HepG2 (cell line): ENCODE measurements around the gene TMEM38B. TPM values are rescaled to one million over a fixed set of nuclear protein-coding genes. Genes with fewer than 3 reads are reported as not detected.

ENCODE experiments used
- ATAC-seq: fragments of 200-7000 bp; cut with Tn5 transposase; 3 replicates; pipeline ENCODE4 v1.9.1; 2020; ENCODE audit warnings: mild to moderate bottlenecking, moderate library complexity
- BruUV-seq: library from RNA; stranded (reverse); fragments of 400-500 nt; replicated peaks from 2 replicates; lab custom pipeline; 2021; lab: Mats Ljungman, UMichigan
- CTCF ChIA-PET: fragments of 300-600 bp; formaldehyde crosslinking; extraction: SDS; loops from one replicate; lab custom pipeline; 2021; ENCODE audit warnings: low total read pairs, inconsistent platforms, low intra/inter-chr PET ratio; lab: Yijun Ruan, JAX
- POLR2A ChIA-PET: fragments of 350-600 bp; sonication (Branson Sonifier 250); formaldehyde crosslinking; loops from one replicate; lab custom pipeline; 2020; ENCODE audit warnings: antibody characterized with exemption, inconsistent platforms; lab: Yijun Ruan, JAX
- DNase-seq: peaks from one replicate; pipeline ENCODE4 v3.0.0-alpha.2; 2015; ENCODE audit warnings: low spot score
- FAIRE-seq: peaks from 3 replicates; lab custom pipeline; 2011; peaks lifted over from hg19 to GRCh38; lab: Jason Lieb, UNC
- H2AFZ ChIP-seq: one replicate; pipeline ENCODE4 v1.6.1; 2011; ENCODE audit warnings: low read length, inconsistent platforms
- H3K27ac ChIP-seq: fragments of 300-600 bp; 3 replicates; pipeline ENCODE4 v1.8.0; 2011; ENCODE audit warnings: mixed run types, mild to moderate bottlenecking, mixed read lengths, low read length, inconsistent platforms; ENCODE audit not compliant: insufficient read depth; ENCODE audit errors: extremely low read length
- H3K27me3 ChIP-seq, 2 experiments: fragments of 200-600 bp in 1 of 2; 2 replicates in 1 of 2; 3 replicates in 1 of 2; pipeline versions ENCODE4 v1.6.0 to v1.8.0; 2011; ENCODE audit warnings: low read length in 2 of 2, mild to moderate bottlenecking in 2 of 2, moderate library complexity in 2 of 2, inconsistent platforms in 1 of 2; ENCODE audit not compliant: insufficient read depth in 2 of 2, control insufficient read depth in 1 of 2
- H3K36me3 ChIP-seq, 2 experiments: fragments of 200-600 bp in 1 of 2; replicated peaks in 1 of 2; 2 replicates in 1 of 2; 3 replicates in 1 of 2; pipeline versions ENCODE4 v1.5.1 to v1.8.0; 2011; ENCODE audit warnings: low read length in 2 of 2, inconsistent platforms in 1 of 2; ENCODE audit not compliant: insufficient read depth in 2 of 2, control insufficient read depth in 1 of 2
- H3K4me1 ChIP-seq: 2 replicates; pipeline ENCODE4 v1.5.1; 2012; ENCODE audit warnings: low read length, inconsistent platforms; ENCODE audit not compliant: insufficient read depth
- H3K4me2 ChIP-seq: 2 replicates; pipeline ENCODE4 v1.6.0; 2011; ENCODE audit warnings: low read depth, low read length, inconsistent platforms
- H3K4me3 ChIP-seq, 3 experiments: fragments of 200-600 bp in 1 of 3; sonication (generic), shearing (Covaris generic) in 1 of 3; replicated peaks in 1 of 3; 2 replicates each; pipeline ENCODE4 v1.5.1; 2011 to 2016; ENCODE audit warnings: low read length in 3 of 3, inconsistent platforms in 2 of 3, low read depth in 2 of 3, mild to moderate bottlenecking in 2 of 3, control low read depth in 1 of 3, mixed read lengths in 1 of 3; ENCODE audit not compliant: insufficient read depth in 1 of 3
- H3K79me2 ChIP-seq: one replicate; pipeline ENCODE4 v1.6.1; 2011; ENCODE audit warnings: low read length, inconsistent platforms; ENCODE audit not compliant: insufficient read depth
- H3K9ac ChIP-seq: 2 replicates; pipeline ENCODE4 v1.6.0; 2011; ENCODE audit warnings: mild to moderate bottlenecking, low read depth, low read length, inconsistent platforms; ENCODE audit not compliant: insufficient read depth
- H3K9me3 ChIP-seq: 2 replicates; pipeline ENCODE4 v1.5.1; 2012; ENCODE audit warnings: mild to moderate bottlenecking, low read length
- H4K20me1 ChIP-seq: 2 replicates; pipeline ENCODE4 v1.6.0; 2011; ENCODE audit warnings: inconsistent platforms, mild to moderate bottlenecking, low read length, moderate library complexity; ENCODE audit not compliant: insufficient read depth
- ARNTL ChIP-seq: sonication (generic); formaldehyde crosslinking; IDR thresholded peaks from 2 replicates; pipeline ENCODE4 v1.4.0; 2020; ENCODE audit warnings: mild to moderate bottlenecking, missing genetic modification reagents
- EP300 ChIP-seq, 3 experiments: sonication (generic) in 1 of 3; formaldehyde crosslinking in 1 of 3; IDR thresholded peaks; 2 replicates each; pipeline versions ENCODE4 v1.5.1 to v1.6.1; 2011 to 2020; ENCODE audit warnings: low read depth in 2 of 3, low read length in 2 of 3, borderline replicate concordance in 1 of 3, improper control_type of control experiment in 1 of 3, mild to moderate bottlenecking in 1 of 3, missing genetic modification reagents in 1 of 3, moderate library complexity in 1 of 3
- GLMP ChIP-seq: sonication (generic); formaldehyde crosslinking; IDR thresholded peaks from 2 replicates; pipeline ENCODE4 v1.9.0; 2021; ENCODE audit warnings: missing genetic modification reagents, mild to moderate bottlenecking, borderline replicate concordance
- PBX3 ChIP-seq: sonication (generic); formaldehyde crosslinking; IDR thresholded peaks from 2 replicates; pipeline ENCODE4 v1.8.1; 2023; ENCODE audit warnings: missing genetic modification reagents, inconsistent platforms, borderline replicate concordance
- SIX4 ChIP-seq: sonication (generic); formaldehyde crosslinking; IDR thresholded peaks from 2 replicates; pipeline ENCODE4 v1.4.0; 2020; ENCODE audit warnings: missing genetic modification reagents
- ZNF3 ChIP-seq: IDR thresholded peaks from 2 replicates; pipeline ENCODE4 v1.7.0; 2017; ENCODE audit warnings: inconsistent platforms
- ZNF33A ChIP-seq: sonication (generic); formaldehyde crosslinking; IDR thresholded peaks from 2 replicates; pipeline ENCODE4 v1.5.1; 2020; ENCODE audit warnings: missing genetic modification reagents, mild to moderate bottlenecking, moderate library complexity, borderline replicate concordance
- ZNF550 ChIP-seq: sonication (generic); formaldehyde crosslinking; IDR thresholded peaks from 2 replicates; pipeline ENCODE4 v1.4.0; 2020; ENCODE audit warnings: mild to moderate bottlenecking, missing genetic modification reagents, borderline replicate concordance
- WGBS: methylation state at CpG from one replicate; pipeline ENCODE4 v1.1.6; 2017; ENCODE audit warnings: low lambda C conversion rate; 5-methylcytosine and 5-hydroxymethylcytosine counted together
- in situ Hi-C: cut with HindIII; loops from 2 replicates; pipeline ENCODE4 v1.10.0; 2017; ENCODE audit warnings: low pct_unique_long_range_greater_than_20kb; ENCODE audit not compliant: extremely low pct_ligation_motif_present
- intact Hi-C: fragments of 100-400 bp; cut with micrococcal nuclease; formaldehyde crosslinking; loops from one replicate; pipeline ENCODE4 v1.10.0; 2022; ENCODE audit not compliant: unreplicated experiment
- polyA plus RNA-seq, 8 experiments: library from polyadenylated mRNA; depleted of rRNA in 3 of 8; stranded (reverse) in 7 of 8; unstranded in 1 of 8; fragments of >200 nt; fragmentation: Illumina TruSeq in 4 of 8; extraction: Trizol in 4 of 8; gene quantifications; 2 replicates each; pipeline versions ENCODE4 v1.2.1 to v1.2.3, GENCODE V29; 2011 to 2016; ENCODE audit warnings: low read depth in 4 of 8, missing spikeins in 1 of 8, mixed read lengths in 1 of 8; ENCODE audit not compliant: insufficient read depth in 1 of 8
- total RNA-seq, 5 experiments: library from RNA; depleted of rRNA; stranded (reverse); fragments of >200 nt; fragmentation: Illumina TruSeq; extraction: Trizol; gene quantifications; 2 replicates each; pipeline ENCODE4 v1.2.3, GENCODE V29; 2016; ENCODE audit warnings: low read depth in 1 of 5
- TF ChIP-seq, protein P1 (sequence below): sonication (generic); formaldehyde crosslinking; IDR thresholded peaks from 2 replicates; pipeline ENCODE4 v1.5.0; 2020; ENCODE audit warnings: mild to moderate bottlenecking, missing genetic modification reagents, borderline replicate concordance

The TMEM38B gene
- total and polyA plus RNA-seq, 2 of the 13 experiments (the other 11 are each of a cell fraction or from before 2014, with no cell fraction given), result 13.4 to 32.4 TPM

DNA sequence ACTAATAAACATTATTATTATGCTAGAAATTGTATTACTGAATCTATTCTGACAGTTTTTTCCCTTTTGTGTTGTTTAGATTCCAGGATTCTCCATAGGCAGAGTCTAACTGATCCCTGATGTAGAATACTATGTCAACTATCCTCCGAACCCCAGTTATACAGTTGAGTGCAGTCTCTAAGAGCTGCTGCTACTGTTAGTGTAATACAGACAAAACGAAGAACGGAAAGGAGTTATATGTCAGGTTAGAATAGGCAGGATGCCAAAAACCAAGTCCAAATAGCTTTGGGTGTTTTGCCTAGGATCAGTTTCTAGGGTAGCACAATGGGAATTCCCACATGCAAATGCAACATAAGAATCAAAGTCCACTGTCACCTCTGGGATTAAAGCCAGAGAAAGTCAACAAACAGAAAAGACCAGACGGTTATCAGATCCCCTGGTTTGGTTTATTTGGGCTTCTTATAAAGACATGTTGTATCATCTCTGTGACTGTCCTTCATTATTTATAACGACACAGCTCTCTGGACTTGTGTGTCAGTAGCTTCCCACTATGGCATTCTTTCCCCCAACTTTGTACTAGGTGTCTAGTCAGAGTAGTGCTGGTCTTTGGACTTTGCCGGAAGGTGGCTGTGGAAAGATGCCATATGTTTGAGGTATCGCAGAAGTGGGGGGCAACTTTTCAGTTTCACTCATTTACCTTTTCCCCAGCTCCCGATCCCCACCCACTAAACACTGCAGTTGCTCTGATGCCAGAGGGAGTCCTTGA, 14.9 kb upstream of the TMEM38B start (continued):
- no peak for TF ChIP-seq ARNTL (CRISPR knock-in tag)

DNA sequence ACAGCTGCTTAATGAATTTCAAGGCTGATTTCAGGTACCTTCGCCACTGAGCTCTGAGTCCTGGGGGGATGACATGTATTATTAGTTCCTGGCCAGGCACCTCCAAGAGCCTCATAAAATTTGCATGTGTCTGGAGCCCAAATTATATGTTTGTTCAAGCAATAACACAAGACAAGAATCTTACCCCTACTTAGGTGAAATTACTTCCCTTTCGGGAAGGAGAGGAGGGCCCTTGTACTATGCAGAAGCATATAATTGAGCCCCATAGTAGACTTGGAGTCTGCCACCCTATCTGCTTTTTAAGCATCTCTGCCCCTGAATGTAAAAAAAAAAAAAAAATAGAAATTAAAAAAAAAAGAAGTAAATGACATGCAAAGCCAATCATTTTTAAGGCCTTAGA, 13.0 kb upstream of the TMEM38B start:
- CTCF ChIA-PET, result no interaction called here
- no peaks in the 10 kb centered on the region for H3K79me2 ChIP-seq
- no peak for ATAC-seq
- H3K4me2 ChIP-seq, result no peak overlapping the region
- H4K20me1 ChIP-seq, result no peaks in the 10 kb centered on the region
- H3K36me3 ChIP-seq, result no peaks in the 10 kb centered on the region
- FAIRE-seq, result no peak
- 88% methylated on average over 2 of the region's 2 CpGs for WGBS
- no peak overlapping the region for H3K4me3 ChIP-seq
- H2AFZ ChIP-seq, result no peak overlapping the region
- in situ Hi-C loops, result no loop called here
- no peak overlapping the region for H3K27ac ChIP-seq
- no peak for TF ChIP-seq EP300 (IDR thresholded peaks at IDR 0.05; ENCODE audit: low read depth in 2 of 2, low read length in 2 of 2)
- TF ChIP-seq EP300 (CRISPR knock-in tag; IDR thresholded peaks at IDR 0.05; ENCODE audit: borderline replicate concordance), result no peak
- TF ChIP-seq, protein P1, sequence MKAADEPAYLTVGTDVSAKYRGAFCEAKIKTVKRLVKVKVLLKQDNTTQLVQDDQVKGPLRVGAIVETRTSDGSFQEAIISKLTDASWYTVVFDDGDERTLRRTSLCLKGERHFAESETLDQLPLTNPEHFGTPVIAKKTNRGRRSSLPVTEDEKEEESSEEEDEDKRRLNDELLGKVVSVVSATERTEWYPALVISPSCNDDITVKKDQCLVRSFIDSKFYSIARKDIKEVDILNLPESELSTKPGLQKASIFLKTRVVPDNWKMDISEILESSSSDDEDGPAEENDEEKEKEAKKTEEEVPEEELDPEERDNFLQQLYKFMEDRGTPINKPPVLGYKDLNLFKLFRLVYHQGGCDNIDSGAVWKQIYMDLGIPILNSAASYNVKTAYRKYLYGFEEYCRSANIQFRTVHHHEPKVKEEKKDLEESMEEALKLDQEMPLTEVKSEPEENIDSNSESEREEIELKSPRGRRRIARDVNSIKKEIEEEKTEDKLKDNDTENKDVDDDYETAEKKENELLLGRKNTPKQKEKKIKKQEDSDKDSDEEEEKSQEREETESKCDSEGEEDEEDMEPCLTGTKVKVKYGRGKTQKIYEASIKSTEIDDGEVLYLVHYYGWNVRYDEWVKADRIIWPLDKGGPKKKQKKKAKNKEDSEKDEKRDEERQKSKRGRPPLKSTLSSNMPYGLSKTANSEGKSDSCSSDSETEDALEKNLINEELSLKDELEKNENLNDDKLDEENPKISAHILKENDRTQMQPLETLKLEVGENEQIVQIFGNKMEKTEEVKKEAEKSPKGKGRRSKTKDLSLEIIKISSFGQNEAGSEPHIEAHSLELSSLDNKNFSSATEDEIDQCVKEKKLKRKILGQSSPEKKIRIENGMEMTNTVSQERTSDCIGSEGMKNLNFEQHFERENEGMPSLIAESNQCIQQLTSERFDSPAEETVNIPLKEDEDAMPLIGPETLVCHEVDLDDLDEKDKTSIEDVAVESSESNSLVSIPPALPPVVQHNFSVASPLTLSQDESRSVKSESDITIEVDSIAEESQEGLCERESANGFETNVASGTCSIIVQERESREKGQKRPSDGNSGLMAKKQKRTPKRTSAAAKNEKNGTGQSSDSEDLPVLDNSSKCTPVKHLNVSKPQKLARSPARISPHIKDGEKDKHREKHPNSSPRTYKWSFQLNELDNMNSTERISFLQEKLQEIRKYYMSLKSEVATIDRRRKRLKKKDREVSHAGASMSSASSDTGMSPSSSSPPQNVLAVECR (CRISPR knock-in tag), result no peak
- TF ChIP-seq ZNF33A, result no peak
- no peak for TF ChIP-seq PBX3
- no peak for TF ChIP-seq ZNF550 (CRISPR knock-in tag)
- no peak for TF ChIP-seq SIX4 (CRISPR knock-in tag)
- TF ChIP-seq GLMP (CRISPR knock-in tag), result no peak
- no peak for TF ChIP-seq ZNF3 (CRISPR knock-in tag)
- TF ChIP-seq, all 625 proteins: peak for 0
- Histone ChIP-seq H3K9ac (no peak overlapping the region), H3K4me1 (peaks cover 30% of the 10 kb centered on the region), H3K9me3 (no peaks in the 10 kb centered on the region), H3K27me3 (no peaks in the 10 kb centered on the region; a peak in 1 of 5 replicates)
- no TSS peak for BruUV-seq
- POLR2A ChIA-PET, result interaction anchor here (2.1 kb wide), 1 partner anchor 13 kb away, joined by 5 read pairs; the partner anchor contains the start of gene TMEM38B
- DNase-seq, result no peak
- intact Hi-C loops, result no loop called here
